ENCODE measurements around the gene STK39.

GRCh38 chr2:168180483-168180882, 66.9 kb downstream of the STK39 start:
- TF ChIP-seq POLR2A (IDR thresholded peaks at IDR 0.05; ENCODE audit: low read depth, low read length) (no peak), CTCF (conservative IDR thresholded peaks at IDR 0.05; ENCODE audit: low read depth, low read length) (no peak), SMC3 (IDR thresholded peaks at IDR 0.05; ENCODE audit: low read depth, low read length) (no peak), CEBPB (IDR thresholded peaks at IDR 0.05; ENCODE audit: low read depth, low read length) (no peak), RAD21 (IDR thresholded peaks at IDR 0.05; ENCODE audit: low read length) (no peak), BHLHE40 (IDR thresholded peaks at IDR 0.05; ENCODE audit: low read depth, low read length) (no peak), CHD1 (IDR thresholded peaks at IDR 0.05; ENCODE audit: low read depth, low read length) (no peak), FOS (IDR thresholded peaks at IDR 0.05; ENCODE audit: low read depth, low read length) (no peak), MXI1 (IDR thresholded peaks at IDR 0.05; ENCODE audit: borderline replicate concordance, low read depth, low read length) (no peak)
- TF ChIP-seq, protein P1, sequence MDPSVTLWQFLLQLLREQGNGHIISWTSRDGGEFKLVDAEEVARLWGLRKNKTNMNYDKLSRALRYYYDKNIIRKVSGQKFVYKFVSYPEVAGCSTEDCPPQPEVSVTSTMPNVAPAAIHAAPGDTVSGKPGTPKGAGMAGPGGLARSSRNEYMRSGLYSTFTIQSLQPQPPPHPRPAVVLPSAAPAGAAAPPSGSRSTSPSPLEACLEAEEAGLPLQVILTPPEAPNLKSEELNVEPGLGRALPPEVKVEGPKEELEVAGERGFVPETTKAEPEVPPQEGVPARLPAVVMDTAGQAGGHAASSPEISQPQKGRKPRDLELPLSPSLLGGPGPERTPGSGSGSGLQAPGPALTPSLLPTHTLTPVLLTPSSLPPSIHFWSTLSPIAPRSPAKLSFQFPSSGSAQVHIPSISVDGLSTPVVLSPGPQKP (IDR thresholded peaks at IDR 0.05; ENCODE audit: borderline replicate concordance, low read depth, low read length), result no peak
- TF ChIP-seq, protein P2, sequence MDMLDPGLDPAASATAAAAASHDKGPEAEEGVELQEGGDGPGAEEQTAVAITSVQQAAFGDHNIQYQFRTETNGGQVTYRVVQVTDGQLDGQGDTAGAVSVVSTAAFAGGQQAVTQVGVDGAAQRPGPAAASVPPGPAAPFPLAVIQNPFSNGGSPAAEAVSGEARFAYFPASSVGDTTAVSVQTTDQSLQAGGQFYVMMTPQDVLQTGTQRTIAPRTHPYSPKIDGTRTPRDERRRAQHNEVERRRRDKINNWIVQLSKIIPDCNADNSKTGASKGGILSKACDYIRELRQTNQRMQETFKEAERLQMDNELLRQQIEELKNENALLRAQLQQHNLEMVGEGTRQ (IDR thresholded peaks at IDR 0.05; ENCODE audit: low read depth, low read length), result no peak
